ENCODE data around the gene MAN1B1. TPM values are rescaled to one million over a fixed set of nuclear protein-coding genes. Genes with fewer than 3 reads are reported as not detected.

Gene MAN1B1
- total RNA-seq = 54.5 TPM

GRCh38 chr9:137086531-137087408, at the start of gene MAN1B1:
Gene MAN1B1 (plus strand): TSS chr9:137086985. CDS start chr9:137087000, 15 bp downstream.

DNA sequence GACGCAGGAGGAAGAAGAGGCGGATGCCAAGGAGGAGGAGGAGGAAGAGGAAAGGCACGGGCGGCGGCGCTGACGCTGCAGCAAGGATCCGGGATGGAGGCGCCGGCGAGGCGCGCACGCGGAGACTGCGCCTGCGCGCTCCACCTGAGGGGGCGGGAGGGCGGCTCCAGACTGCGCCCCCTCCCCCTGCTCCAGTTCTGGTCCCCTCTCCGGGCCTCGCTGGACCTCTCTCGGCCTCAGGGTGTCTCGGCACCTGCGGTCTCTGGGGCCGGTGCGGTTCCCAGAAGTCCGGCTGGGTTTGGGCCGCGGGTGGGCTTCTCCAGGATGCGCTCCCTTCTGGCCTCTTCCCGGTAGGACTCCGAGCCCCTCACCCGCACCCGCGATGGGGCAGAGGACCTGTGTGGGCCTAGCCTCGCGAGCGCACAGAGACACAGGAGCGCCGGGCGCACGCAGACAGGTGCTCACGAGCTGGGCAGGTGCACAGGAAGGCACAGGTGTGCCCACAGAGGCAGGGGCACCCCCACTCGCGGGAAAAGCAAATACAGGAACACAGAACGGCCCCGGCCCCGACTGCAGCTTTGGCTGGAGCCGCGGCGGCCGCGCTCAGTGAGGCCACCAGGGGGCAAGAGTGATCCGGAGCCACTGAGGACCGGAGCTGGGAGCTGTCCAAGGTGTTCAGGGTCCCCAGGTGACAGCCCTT, 40.5 kb upstream of the MAN1B1 start, which contains the start of gene NPDC1:
Gene NPDC1 (minus strand): TSS at position 90 of the 700 bp plus-strand sequence. CDS start 188 bp downstream, outside the sequence.

GRCh38 chr9:137053944-137054931, 32.5 kb upstream of the MAN1B1 start, which contains the start of gene ENTPD2:
Gene ENTPD2 (minus strand): TSS chr9:137054061. CDS start chr9:137053997, 64 bp downstream.

DNA sequence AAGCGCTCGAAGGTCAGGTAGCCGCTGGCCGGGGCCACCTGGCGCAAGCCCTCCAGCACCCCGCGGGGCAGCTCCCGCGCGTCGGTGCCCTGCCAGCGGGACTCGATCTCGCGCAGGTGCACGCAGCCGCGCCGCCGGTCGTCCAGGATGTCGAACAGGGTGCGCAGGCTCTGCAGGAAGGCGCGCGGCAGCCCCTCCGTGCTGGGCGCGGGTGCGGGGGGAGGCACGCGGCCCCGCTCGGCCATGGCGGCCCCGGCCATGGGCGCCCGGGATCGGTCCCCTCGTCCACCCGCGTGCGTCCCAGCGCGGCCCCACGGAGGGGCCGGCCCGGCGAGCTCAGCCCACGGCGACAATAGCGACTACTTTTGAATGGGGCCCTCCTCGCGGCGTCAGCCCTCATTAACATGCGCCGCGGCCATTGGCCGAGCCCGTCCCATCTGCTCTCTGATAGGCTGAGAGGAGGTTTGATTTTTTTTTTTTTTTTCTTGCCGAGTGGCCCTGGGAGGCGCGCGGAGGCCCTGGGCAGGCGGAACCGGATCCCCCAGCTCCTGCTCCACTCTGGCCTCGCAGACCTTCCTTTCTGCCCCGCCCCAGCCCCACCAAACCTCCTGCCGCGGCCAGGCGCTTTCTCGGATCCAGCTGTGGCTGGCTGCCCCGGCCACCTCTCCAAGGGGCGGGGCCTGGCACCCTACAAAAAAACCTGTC, 16.4 kb upstream of the MAN1B1 start, which contains the start of gene SAPCD2:
Gene SAPCD2 (minus strand): TSS at position 357 of the 705 bp plus-strand sequence. CDS start 97 bp downstream, at position 260.

DNA sequence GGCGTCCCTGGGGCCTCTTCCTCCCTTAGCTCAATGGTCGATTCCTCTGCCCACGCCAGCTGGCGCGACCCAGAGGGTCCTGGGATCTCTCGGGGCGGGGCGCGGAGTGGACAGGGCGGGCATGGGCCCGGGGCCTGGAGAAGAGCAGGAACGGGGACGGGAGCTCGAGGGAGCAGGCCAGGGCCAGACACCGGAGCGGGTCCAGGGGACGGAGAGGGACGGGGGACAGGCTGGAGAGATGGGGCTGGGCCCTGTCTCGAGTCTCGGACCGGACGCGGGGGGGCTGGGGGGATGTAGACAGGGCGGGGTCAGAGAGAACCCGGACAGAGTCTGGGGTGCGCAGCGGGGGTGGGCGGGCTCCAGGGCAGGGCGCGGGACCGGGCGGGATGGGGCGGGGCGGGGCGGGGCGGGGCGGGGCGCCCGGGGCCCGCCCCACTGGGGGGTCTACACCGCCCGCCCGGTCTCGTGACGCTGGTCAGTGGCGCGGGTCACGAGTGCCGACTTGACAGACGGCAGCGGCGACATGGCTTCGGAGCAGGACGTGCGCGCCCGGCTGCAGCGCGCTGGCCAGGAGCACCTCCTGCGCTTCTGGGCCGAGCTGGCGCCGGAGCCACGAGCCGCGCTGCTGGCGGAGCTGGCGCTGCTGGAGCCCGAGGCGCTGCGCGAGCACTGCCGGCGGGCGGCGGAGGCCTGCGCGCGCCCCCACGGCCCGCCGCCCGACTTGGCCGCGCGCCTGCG, 9.6 kb upstream of the MAN1B1 start, which contains the start of gene UAP1L1:
Gene UAP1L1 (plus strand): TSS at position 508 of the 738 bp plus-strand sequence. CDS start 16 bp downstream, at position 524.

GRCh38 chr9:137114613-137115393, 28.0 kb downstream of the MAN1B1 start, which contains the start of gene DPP7:
Gene DPP7 (minus strand): TSS chr9:137114733. CDS start chr9:137114713, 20 bp downstream.

DNA sequence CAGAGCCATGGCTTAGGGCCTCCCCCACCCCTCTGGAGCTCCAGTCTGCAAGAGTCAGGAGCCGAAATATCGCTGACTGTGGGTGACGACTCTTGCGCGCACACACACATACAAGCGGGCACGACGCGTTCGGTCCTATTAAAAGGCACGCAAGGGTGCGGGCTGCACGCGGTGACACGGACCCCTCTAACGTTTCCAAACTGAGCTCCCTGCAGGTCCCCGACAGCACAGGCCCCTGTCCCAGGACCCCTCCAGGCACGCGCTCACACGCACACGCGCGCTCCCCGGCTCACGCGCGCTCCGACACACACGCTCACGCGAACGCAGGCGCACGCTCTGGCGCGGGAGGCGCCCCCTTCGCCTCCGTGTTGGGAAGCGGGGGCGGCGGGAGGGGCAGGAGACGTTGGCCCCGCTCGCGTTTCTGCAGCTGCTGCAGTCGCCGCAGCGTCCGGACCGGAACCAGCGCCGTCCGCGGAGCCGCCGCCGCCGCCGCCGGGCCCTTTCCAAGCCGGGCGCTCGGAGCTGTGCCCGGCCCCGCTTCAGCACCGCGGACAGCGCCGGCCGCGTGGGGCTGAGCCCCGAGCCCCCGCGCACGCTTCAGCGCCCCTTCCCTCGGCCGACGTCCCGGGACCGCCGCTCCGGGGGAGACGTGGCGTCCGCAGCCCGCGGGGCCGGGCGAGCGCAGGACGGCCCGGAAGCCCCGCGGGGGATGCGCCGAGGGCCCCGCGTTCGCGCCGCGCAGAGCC, 52.1 kb downstream of the MAN1B1 start, which contains the start of gene GRIN1:
Gene GRIN1 (plus strand): TSS at position 433 of the 746 bp plus-strand sequence. CDS start 333 bp downstream, outside the sequence.

Small RNA genes lying within 50 kb of the gene (small RNA-seq; reads per million reads assigned to genes)
- gene RF00153 (ENCODE audit: low replicate concordance) = not detected

Other genes with a start within 250 kb of the MAN1B1 start
- 1.5 TPM for gene AJM1, start 244.5 kb upstream of the MAN1B1 start, total RNA-seq
- gene PHPT1, start 237.6 kb upstream of the MAN1B1 start, total RNA-seq = 68.5 TPM
- gene MAMDC4, start 234.6 kb upstream of the MAN1B1 start, total RNA-seq = 10.9 TPM
- 172 TPM for gene EDF1, start 220.7 kb upstream of the MAN1B1 start, total RNA-seq
- gene TRAF2, start 200.5 kb upstream of the MAN1B1 start, total RNA-seq = 18.9 TPM
- 87.0 TPM for gene FBXW5, start 142.2 kb upstream of the MAN1B1 start, total RNA-seq
- not detected for gene C8G, start 141.7 kb upstream of the MAN1B1 start, total RNA-seq
- 10.2 TPM for gene LCN12, start 134.7 kb upstream of the MAN1B1 start, total RNA-seq
- 43.3 TPM for gene PTGDS, start 109.5 kb upstream of the MAN1B1 start, total RNA-seq
- 0.41 TPM for gene LCNL1, start 104.0 kb upstream of the MAN1B1 start, total RNA-seq
- 28.0 TPM for gene PAXX, start 94.6 kb upstream of the MAN1B1 start, total RNA-seq
- 2.5 TPM for gene CLIC3, start 90.4 kb upstream of the MAN1B1 start, total RNA-seq
- 39.4 TPM for gene ABCA2, start 58.7 kb upstream of the MAN1B1 start, total RNA-seq
- 0.35 TPM for gene FUT7, start 54.9 kb upstream of the MAN1B1 start, total RNA-seq
- 28.6 TPM for gene NPDC1, start 40.8 kb upstream of the MAN1B1 start, total RNA-seq
- gene ENTPD2, start 32.9 kb upstream of the MAN1B1 start, total RNA-seq = 3.6 TPM
- 7.2 TPM for gene SAPCD2, start 16.4 kb upstream of the MAN1B1 start, total RNA-seq
- gene UAP1L1, start 9.5 kb upstream of the MAN1B1 start, total RNA-seq = 11.2 TPM
- gene DPP7, start 27.7 kb downstream of the MAN1B1 start, total RNA-seq = 20.4 TPM
- 0.47 TPM for gene GRIN1, start 52.2 kb downstream of the MAN1B1 start, total RNA-seq
- 0.35 TPM for gene LRRC26, start 83.1 kb downstream of the MAN1B1 start, total RNA-seq
- not detected for gene TMEM210, start 85.1 kb downstream of the MAN1B1 start, total RNA-seq
- gene ANAPC2, start 101.6 kb downstream of the MAN1B1 start, total RNA-seq = 44.7 TPM
- 35.3 TPM for gene SSNA1, start 101.7 kb downstream of the MAN1B1 start, total RNA-seq
- gene TPRN, start 113.8 kb downstream of the MAN1B1 start, total RNA-seq = 8.2 TPM
- 32.5 TPM for gene TMEM203, start 118.7 kb downstream of the MAN1B1 start, total RNA-seq
- 10.3 TPM for gene NDOR1, start 118.7 kb downstream of the MAN1B1 start, total RNA-seq
- 4.1 TPM for gene RNF208, start 135.3 kb downstream of the MAN1B1 start, total RNA-seq
- gene CYSRT1, start 138.2 kb downstream of the MAN1B1 start, total RNA-seq = 0.76 TPM
- gene RNF224, start 140.5 kb downstream of the MAN1B1 start, total RNA-seq = 0.70 TPM
- 3.0 TPM for gene SLC34A3, start 143.9 kb downstream of the MAN1B1 start, total RNA-seq
- 172 TPM for gene TUBB4B, start 154.3 kb downstream of the MAN1B1 start, total RNA-seq
- gene STPG3, start 164.3 kb downstream of the MAN1B1 start, total RNA-seq = not detected
- gene NELFB, start 168.3 kb downstream of the MAN1B1 start, total RNA-seq = 48.3 TPM
- 12.5 TPM for gene TOR4A, start 190.7 kb downstream of the MAN1B1 start, total RNA-seq
- gene NRARP, start 215.3 kb downstream of the MAN1B1 start, total RNA-seq = 10.1 TPM